IgD-negative memory B cell (primary cell): ENCODE data around the gene MRPL3. TPM values are rescaled to one million over a fixed set of nuclear protein-coding genes. Genes with fewer than 3 reads are reported as not detected.
A peak's percentile ranks its signal among the peaks of the same experiment; 100 is the strongest.

Experiments
- H3K27ac Mint-ChIP-seq, 3 donors: one replicate each; pipeline ENCODE4 v1.8.0; 2020 to 2022; ENCODE audit warnings: mild to moderate bottlenecking in 3 of 3, mixed read lengths in 3 of 3, moderate library complexity in 1 of 3
- H3K27me3 Mint-ChIP-seq: one replicate; pipeline ENCODE4 v1.8.0; 2021; ENCODE audit warnings: mixed read lengths
- H3K36me3 Mint-ChIP-seq: one replicate; pipeline ENCODE4 v1.8.0; 2020; ENCODE audit warnings: mild to moderate bottlenecking, mixed read lengths
- H3K4me1 Mint-ChIP-seq, 3 donors: one replicate each; pipeline ENCODE4 v1.8.0; 2020 to 2022; ENCODE audit warnings: mixed read lengths in 3 of 3, mild to moderate bottlenecking in 1 of 3
- H3K4me3 Mint-ChIP-seq, 4 donors: one replicate each; pipeline ENCODE4 v1.8.0; 2020 to 2022; ENCODE audit warnings: mild to moderate bottlenecking in 4 of 4, mixed read lengths in 4 of 4, moderate library complexity in 3 of 4
- H3K9me3 Mint-ChIP-seq, 3 donors: one replicate each; pipeline ENCODE4 v1.8.0; 2020 to 2021; ENCODE audit warnings: mixed read lengths in 3 of 3, mild to moderate bottlenecking in 1 of 3
- polyA plus RNA-seq: library from polyadenylated mRNA; unstranded; fragments of 300-500 nt; fragmentation: Illumina TruSeq; gene quantifications from one replicate; pipeline ENCODE4 v1.2.3, GENCODE V29; 2021

The MRPL3 gene
- polyA plus RNA-seq, 1 donor from 2014 or later, result 54.6 TPM

- peak overlapping the region in 1 of 3 donors; percentile 15 for H3K27ac Mint-ChIP-seq
- H3K27me3 Mint-ChIP-seq, result no peaks in the 10 kb centered on the region
- H3K9me3 Mint-ChIP-seq, result no peaks in the 10 kb centered on the region
- H3K4me3 Mint-ChIP-seq, result no peak overlapping the region
- peaks cover 0 to 20% (median 20%) of the 10 kb centered on the region in 3 donors for H3K4me1 Mint-ChIP-seq
- H3K36me3 Mint-ChIP-seq, result no peaks in the 10 kb centered on the region
Observed at GRCh38 chr3:131474115-131474514, 28.7 kb downstream of the MRPL3 start.

GRCh38 chr3:131470377-131470776, 32.4 kb downstream of the MRPL3 start:
- Mint-ChIP-seq H3K4me3 (no peak overlapping the region), H3K36me3 (peaks cover 2% of the 10 kb centered on the region), H3K4me1 (peaks cover 0 to 14% (median 13%) of the 10 kb centered on the region in 3 donors), H3K27me3 (no peaks in the 10 kb centered on the region), H3K9me3 (peaks cover 0 to 1% (median 0%) of the 10 kb centered on the region in 3 donors), H3K27ac (no peak overlapping the region)

- Mint-ChIP-seq H3K4me3 (no peak overlapping the region), H3K4me1 (no peaks in the 10 kb centered on the region), H3K9me3 (no peaks in the 10 kb centered on the region), H3K27me3 (no peaks in the 10 kb centered on the region), H3K27ac (no peak overlapping the region), H3K36me3 (peaks cover 12% of the 10 kb centered on the region)
Observed at GRCh38 chr3:131458653-131459052, 44.1 kb downstream of the MRPL3 start.

- H3K9me3 Mint-ChIP-seq, result no peaks in the 10 kb centered on the region
- H3K4me1 Mint-ChIP-seq, result no peaks in the 10 kb centered on the region
- H3K4me3 Mint-ChIP-seq, result no peak overlapping the region
- no peak overlapping the region for H3K27ac Mint-ChIP-seq
- H3K27me3 Mint-ChIP-seq, result no peaks in the 10 kb centered on the region
- peaks cover 7% of the 10 kb centered on the region for H3K36me3 Mint-ChIP-seq
Observed at GRCh38 chr3:131457220-131457619, 45.6 kb downstream of the MRPL3 start.

GRCh38 chr3:131454501-131454900, 48.3 kb downstream of the MRPL3 start:
- Mint-ChIP-seq H3K27me3 (no peaks in the 10 kb centered on the region), H3K36me3 (peaks cover 7% of the 10 kb centered on the region), H3K9me3 (no peaks in the 10 kb centered on the region), H3K27ac (no peak overlapping the region), H3K4me3 (no peak overlapping the region), H3K4me1 (no peaks in the 10 kb centered on the region)

- no peak overlapping the region for H3K4me3 Mint-ChIP-seq
- H3K4me1 Mint-ChIP-seq, result no peaks in the 10 kb centered on the region
- H3K36me3 Mint-ChIP-seq, result peaks cover 2% of the 10 kb centered on the region
- peaks cover 0 to 3% (median 0%) of the 10 kb centered on the region in 3 donors for H3K9me3 Mint-ChIP-seq
- no peak overlapping the region for H3K27ac Mint-ChIP-seq
- no peaks in the 10 kb centered on the region for H3K27me3 Mint-ChIP-seq
Observed at GRCh38 chr3:131453533-131453932, 49.2 kb downstream of the MRPL3 start.

- no peaks in the 10 kb centered on the region for H3K27me3 Mint-ChIP-seq
- no peak overlapping the region for H3K27ac Mint-ChIP-seq
- no peaks in the 10 kb centered on the region for H3K4me1 Mint-ChIP-seq
- peaks cover 0 to 3% (median 3%) of the 10 kb centered on the region in 3 donors for H3K9me3 Mint-ChIP-seq
- H3K4me3 Mint-ChIP-seq, result no peak overlapping the region
- peaks cover 2% of the 10 kb centered on the region for H3K36me3 Mint-ChIP-seq
Observed at GRCh38 chr3:131447349-131447748, 55.4 kb downstream of the MRPL3 start.

GRCh38 chr3:131444180-131444579, 58.6 kb downstream of the MRPL3 start:
- H3K4me3 Mint-ChIP-seq, result no peak overlapping the region
- no peaks in the 10 kb centered on the region for H3K4me1 Mint-ChIP-seq
- H3K9me3 Mint-ChIP-seq, result peaks cover 0 to 3% (median 3%) of the 10 kb centered on the region in 3 donors
- no peak overlapping the region for H3K27ac Mint-ChIP-seq
- no peaks in the 10 kb centered on the region for H3K27me3 Mint-ChIP-seq
- peaks cover 2% of the 10 kb centered on the region for H3K36me3 Mint-ChIP-seq

- Mint-ChIP-seq H3K4me3 (no peak overlapping the region), H3K36me3 (peaks cover 7% of the 10 kb centered on the region), H3K4me1 (no peaks in the 10 kb centered on the region), H3K27ac (no peak overlapping the region), H3K9me3 (peaks cover 0 to 6% (median 0%) of the 10 kb centered on the region in 3 donors), H3K27me3 (no peaks in the 10 kb centered on the region)
Observed at GRCh38 chr3:131439084-131439483, 63.7 kb downstream of the MRPL3 start.

- peaks cover 5% of the 10 kb centered on the region for H3K27me3 Mint-ChIP-seq
- H3K27ac Mint-ChIP-seq, result no peak overlapping the region
- H3K9me3 Mint-ChIP-seq, result peaks cover 0 to 9% (median 3%) of the 10 kb centered on the region in 3 donors
- no peak overlapping the region for H3K4me3 Mint-ChIP-seq
- peaks cover 0 to 1% (median 0%) of the 10 kb centered on the region in 3 donors for H3K4me1 Mint-ChIP-seq
- peaks cover 5% of the 10 kb centered on the region for H3K36me3 Mint-ChIP-seq
Observed at GRCh38 chr3:131435000-131435399, 67.8 kb downstream of the MRPL3 start.

GRCh38 chr3:131432441-131432840, 70.3 kb downstream of the MRPL3 start:
- Mint-ChIP-seq H3K4me1 (peaks cover 0 to 1% (median 0%) of the 10 kb centered on the region in 3 donors), H3K27me3 (peaks cover 5% of the 10 kb centered on the region), H3K36me3 (peaks cover 5% of the 10 kb centered on the region), H3K27ac (no peak overlapping the region), H3K9me3 (peaks cover 0 to 7% (median 3%) of the 10 kb centered on the region in 3 donors), H3K4me3 (no peak overlapping the region)

- no peak overlapping the region for H3K27ac Mint-ChIP-seq
- peaks cover 5% of the 10 kb centered on the region for H3K27me3 Mint-ChIP-seq
- H3K4me3 Mint-ChIP-seq, result no peak overlapping the region
- H3K36me3 Mint-ChIP-seq, result peaks cover 3% of the 10 kb centered on the region
- H3K4me1 Mint-ChIP-seq, result peaks cover 0 to 1% (median 0%) of the 10 kb centered on the region in 3 donors
- H3K9me3 Mint-ChIP-seq, result peaks cover 0 to 4% (median 3%) of the 10 kb centered on the region in 3 donors
Observed at GRCh38 chr3:131431754-131432153, 71.0 kb downstream of the MRPL3 start.

- Mint-ChIP-seq H3K36me3 (no peaks in the 10 kb centered on the region), H3K27ac (no peak overlapping the region), H3K9me3 (peaks cover 0 to 3% (median 0%) of the 10 kb centered on the region in 3 donors), H3K4me3 (no peak overlapping the region), H3K4me1 (peaks cover 0 to 1% (median 0%) of the 10 kb centered on the region in 3 donors), H3K27me3 (peaks cover 5% of the 10 kb centered on the region)
Observed at GRCh38 chr3:131427226-131427625, 75.5 kb downstream of the MRPL3 start.

GRCh38 chr3:131421957-131422498, 80.7 kb downstream of the MRPL3 start:
- Mint-ChIP-seq H3K36me3 (peaks cover 2% of the 10 kb centered on the region), H3K27ac (no peak overlapping the region), H3K27me3 (no peaks in the 10 kb centered on the region), H3K9me3 (peaks cover 0 to 2% (median 0%) of the 10 kb centered on the region in 3 donors), H3K4me3 (no peak overlapping the region), H3K4me1 (no peaks in the 10 kb centered on the region)

- Mint-ChIP-seq H3K27ac (no peak overlapping the region), H3K4me3 (no peak overlapping the region), H3K36me3 (peaks cover 2% of the 10 kb centered on the region), H3K9me3 (peaks cover 0 to 2% (median 0%) of the 10 kb centered on the region in 3 donors), H3K4me1 (no peaks in the 10 kb centered on the region), H3K27me3 (no peaks in the 10 kb centered on the region)
Observed at GRCh38 chr3:131421301-131421700, 81.5 kb downstream of the MRPL3 start.

GRCh38 chr3:131417751-131418150, 85.0 kb downstream of the MRPL3 start:
- no peak overlapping the region for H3K27ac Mint-ChIP-seq
- peaks cover 2% of the 10 kb centered on the region for H3K36me3 Mint-ChIP-seq
- peaks cover 2 to 5% (median 5%) of the 10 kb centered on the region in 3 donors for H3K9me3 Mint-ChIP-seq
- no peaks in the 10 kb centered on the region for H3K27me3 Mint-ChIP-seq
- no peak overlapping the region for H3K4me3 Mint-ChIP-seq
- no peaks in the 10 kb centered on the region for H3K4me1 Mint-ChIP-seq
